ENCODE results near the gene AP2A1.
"Not testable (repeated sequence)": the region's sequence is repeated elsewhere in the genome, so short reads cannot be mapped to it uniquely, and the experiment has no call there.

The AP2A1 gene

GRCh38 chr19:49766930-49767299 lies at the start of gene AP2A1:
TSS of gene AP2A1 (plus strand) at chr19:49767001. CDS start at chr19:49767134, 133 bp downstream.
- no peak for DNase-seq (ENCODE audit: low read depth in 2 of 2)

GRCh38 chr19:49718511-49718910 lies 48.3 kb upstream of the AP2A1 start:
- no peak for DNase-seq (ENCODE audit: low read depth in 2 of 2)

- no peak for DNase-seq (ENCODE audit: low read depth in 2 of 2)
These were observed 47.8 kb upstream of the AP2A1 start for GRCh38 chr19:49718991-49719390.

- not testable (repeated sequence) for DNase-seq (ENCODE audit: low read depth in 2 of 2)
These were observed 47.4 kb upstream of the AP2A1 start for GRCh38 chr19:49719420-49719819.

- DNase-seq (ENCODE audit: low read depth in 2 of 2) = no peak
These were observed 39.4 kb upstream of the AP2A1 start for GRCh38 chr19:49727217-49728030.

GRCh38 chr19:49730166-49730565 lies 36.6 kb upstream of the AP2A1 start:
- no peak for DNase-seq (ENCODE audit: low read depth in 2 of 2)

GRCh38 chr19:49738268-49738667 lies 28.5 kb upstream of the AP2A1 start:
- DNase-seq (ENCODE audit: low read depth in 2 of 2) = no peak

- no peak for DNase-seq (ENCODE audit: low read depth in 2 of 2)
These were observed 27.7 kb upstream of the AP2A1 start for GRCh38 chr19:49739098-49739497.

GRCh38 chr19:49739933-49740332 lies 26.9 kb upstream of the AP2A1 start:
- DNase-seq (ENCODE audit: low read depth in 2 of 2) = no peak

GRCh38 chr19:49741210-49741844 lies 25.5 kb upstream of the AP2A1 start:
- no peak for DNase-seq (ENCODE audit: low read depth in 2 of 2)

- no peak for DNase-seq (ENCODE audit: low read depth in 2 of 2)
These were observed 21.8 kb upstream of the AP2A1 start for GRCh38 chr19:49744946-49745381.

GRCh38 chr19:49746206-49746958 lies 20.4 kb upstream of the AP2A1 start:
- no peak for DNase-seq (ENCODE audit: low read depth in 2 of 2)

- no peak for DNase-seq (ENCODE audit: low read depth in 2 of 2)
These were observed 17.6 kb upstream of the AP2A1 start for GRCh38 chr19:49749055-49749716.

- DNase-seq (ENCODE audit: low read depth in 2 of 2) = no peak
These were observed 17.0 kb upstream of the AP2A1 start for GRCh38 chr19:49749771-49750170.

- DNase-seq (ENCODE audit: low read depth in 2 of 2) = no peak
These were observed 14.1 kb upstream of the AP2A1 start for GRCh38 chr19:49752701-49753100.

GRCh38 chr19:49755956-49756355 lies 10.8 kb upstream of the AP2A1 start:
- no peak for DNase-seq (ENCODE audit: low read depth in 2 of 2)

- peak in 1 of 2 experiments; percentile 25 for DNase-seq (ENCODE audit: low read depth in 2 of 2)
These were observed 8.5 kb upstream of the AP2A1 start for GRCh38 chr19:49758292-49758691.

GRCh38 chr19:49761249-49761624 lies 5.6 kb upstream of the AP2A1 start:
- DNase-seq (ENCODE audit: low read depth in 2 of 2) = no peak

GRCh38 chr19:49761625-49762311 lies 5.0 kb upstream of the AP2A1 start:
- DNase-seq (ENCODE audit: low read depth in 2 of 2) = no peak

- DNase-seq (ENCODE audit: low read depth in 2 of 2) = no peak
These were observed 3.6 kb upstream of the AP2A1 start, which contains the start of gene TSKS for GRCh38 chr19:49763230-49763629. TSS of gene TSKS (minus strand) at chr19:49763306. CDS start at chr19:49763247, 59 bp downstream.

- no peak for DNase-seq (ENCODE audit: low read depth in 2 of 2)
These were observed 2.5 kb upstream of the AP2A1 start for GRCh38 chr19:49764341-49764740.

All from fibroblast of skin of left biceps (primary cell).